Measurements from ENCODE around the gene ARID5B.

ARID5B gene

DNA sequence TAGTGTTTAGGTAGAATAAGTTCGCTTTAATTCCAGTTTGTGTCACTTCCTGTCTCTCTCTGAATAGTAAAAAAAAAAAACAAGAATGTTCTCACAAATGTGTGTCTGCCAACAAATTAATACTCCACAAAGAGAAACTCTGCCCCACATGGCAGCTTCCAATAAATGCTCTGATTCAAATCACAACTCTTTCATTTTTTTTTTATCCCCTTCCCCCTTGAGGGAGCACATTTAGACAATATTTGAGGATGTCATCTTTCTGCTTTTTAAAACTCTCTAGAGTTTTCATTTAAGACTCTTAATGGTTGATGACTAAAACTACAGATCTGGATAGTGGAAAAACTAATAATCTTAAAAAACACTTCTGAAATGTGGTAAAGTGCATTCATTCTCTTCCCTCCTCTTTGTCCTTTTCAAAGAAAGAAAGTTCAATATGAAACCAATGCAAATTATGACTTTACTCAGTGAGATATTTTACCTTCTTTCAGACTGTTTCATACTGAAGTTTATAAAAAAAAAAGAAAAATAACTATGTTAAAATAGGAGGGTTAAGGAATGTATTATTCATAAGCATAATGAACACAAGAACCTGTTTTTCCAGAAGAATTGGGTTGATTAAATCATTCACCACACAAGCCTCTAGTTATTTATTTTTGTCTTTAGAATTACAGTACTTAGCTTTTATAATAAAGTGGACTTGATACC lies 42.3 kb downstream of the ARID5B start:
- Histone ChIP-seq H3K4me1 (ENCODE audit: control insufficient read depth, insufficient read depth, low read length, unreplicated experiment) (peaks cover 57% of the 10 kb centered on the region), H3K79me2 (ENCODE audit: control insufficient read depth, insufficient read depth, low read length, unreplicated experiment) (peaks cover 2% of the 10 kb centered on the region)

DNA sequence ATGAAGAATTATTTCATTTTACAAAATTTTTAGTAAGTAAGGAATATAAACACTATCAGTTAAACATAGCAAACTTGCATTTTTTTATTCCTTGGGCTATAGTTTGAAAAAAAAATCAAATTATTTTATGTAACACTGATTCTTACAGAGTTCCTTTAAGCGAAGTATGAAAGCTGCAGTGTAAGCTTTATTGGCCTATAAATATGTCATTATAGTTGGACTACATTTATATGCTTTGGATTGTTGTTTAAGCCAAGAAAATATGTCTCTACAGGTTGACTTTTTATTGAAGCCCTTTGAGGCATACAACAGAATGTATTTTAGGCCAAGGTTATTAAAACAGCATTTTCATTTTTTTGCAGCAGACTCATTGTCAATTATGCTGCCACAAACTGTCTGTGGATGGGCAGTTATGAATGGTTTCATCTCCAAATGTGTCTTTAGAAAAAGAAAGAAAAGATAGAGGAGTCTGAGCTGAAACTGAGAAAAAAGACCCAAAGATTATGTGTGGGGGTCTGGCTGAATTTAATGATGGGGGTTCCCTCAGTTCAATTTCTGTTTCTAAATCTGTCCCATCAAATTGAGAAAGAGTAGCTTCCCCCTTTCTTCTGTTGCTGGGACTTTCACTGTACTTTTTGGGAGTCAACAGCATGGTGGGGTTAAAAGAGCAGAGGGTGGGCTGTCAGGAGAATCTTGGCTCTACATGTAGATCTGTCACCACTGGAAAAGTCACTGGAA lies 43.1 kb downstream of the ARID5B start:
- peaks cover 51% of the 10 kb centered on the region for H3K4me1 ChIP-seq (ENCODE audit: control insufficient read depth, insufficient read depth, low read length, unreplicated experiment)
- peak overlapping the region; percentile 95 for H3K27ac ChIP-seq (ENCODE audit: low read depth, low read length)
- peaks cover 22% of the 10 kb centered on the region for H3K36me3 ChIP-seq (ENCODE audit: insufficient read depth, low read length)
- H2AFZ ChIP-seq (ENCODE audit: low read length, unreplicated experiment): peak overlapping the region; percentile 36
- 0 out of 2 replicates have a peak overlapping the region, but pooled peaks have one; percentile 34 for H3K4me3 ChIP-seq (ENCODE audit: low read depth, low read length)
- H3K27me3 ChIP-seq (ENCODE audit: insufficient read depth, low read length): no peaks in the 10 kb centered on the region
- H3K79me2 ChIP-seq (ENCODE audit: control insufficient read depth, insufficient read depth, low read length, unreplicated experiment): peaks cover 2% of the 10 kb centered on the region

More for the DNA sequence above, 42.3 kb downstream of the ARID5B start:
- Histone ChIP-seq H3K36me3 (ENCODE audit: insufficient read depth, low read length) (peaks cover 19% of the 10 kb centered on the region), H3K27ac (ENCODE audit: low read depth, low read length) (peak overlapping the region; percentile 95), H3K4me3 (ENCODE audit: low read depth, low read length) (peak overlapping the region; percentile 64), H2AFZ (ENCODE audit: low read length, unreplicated experiment) (peak overlapping the region; percentile 78), H3K27me3 (ENCODE audit: insufficient read depth, low read length) (no peaks in the 10 kb centered on the region)

DNA sequence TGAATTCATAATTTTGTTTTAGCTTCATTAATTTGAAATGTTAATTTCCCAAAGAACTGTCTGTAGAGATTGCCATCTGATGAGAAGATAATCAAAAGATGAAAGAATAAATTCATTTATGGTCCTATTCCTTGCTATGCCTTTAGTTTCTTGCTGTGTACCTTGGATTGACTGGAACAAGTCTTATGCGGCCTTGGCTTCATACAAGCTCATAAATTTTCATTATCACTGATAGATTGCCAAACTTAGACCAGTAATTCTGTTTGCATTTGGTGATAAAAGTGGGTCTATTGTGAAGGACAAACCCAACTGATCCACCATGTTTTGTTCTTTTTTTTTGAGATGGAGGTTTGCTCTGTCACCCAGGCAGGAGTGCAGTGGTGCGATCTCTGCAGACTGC lies 48.2 kb downstream of the ARID5B start:
- Histone ChIP-seq H2AFZ (ENCODE audit: low read length, unreplicated experiment) (no peak overlapping the region), H3K27me3 (ENCODE audit: insufficient read depth, low read length) (no peaks in the 10 kb centered on the region), H3K27ac (ENCODE audit: low read depth, low read length) (no peak overlapping the region), H3K4me1 (ENCODE audit: control insufficient read depth, insufficient read depth, low read length, unreplicated experiment) (peaks cover 3% of the 10 kb centered on the region), H3K36me3 (ENCODE audit: insufficient read depth, low read length) (peaks cover 17% of the 10 kb centered on the region), H3K4me3 (ENCODE audit: low read depth, low read length) (no peak overlapping the region), H3K79me2 (ENCODE audit: control insufficient read depth, insufficient read depth, low read length, unreplicated experiment) (no peaks in the 10 kb centered on the region)

- Histone ChIP-seq H3K4me1 (ENCODE audit: control insufficient read depth, insufficient read depth, low read length, unreplicated experiment) (no peaks in the 10 kb centered on the region), H3K79me2 (ENCODE audit: control insufficient read depth, insufficient read depth, low read length, unreplicated experiment) (no peaks in the 10 kb centered on the region), H3K36me3 (ENCODE audit: insufficient read depth, low read length) (peaks cover 17% of the 10 kb centered on the region)
Measured at GRCh38 chr10:61950449-61951143, 49.1 kb downstream of the ARID5B start.

DNA sequence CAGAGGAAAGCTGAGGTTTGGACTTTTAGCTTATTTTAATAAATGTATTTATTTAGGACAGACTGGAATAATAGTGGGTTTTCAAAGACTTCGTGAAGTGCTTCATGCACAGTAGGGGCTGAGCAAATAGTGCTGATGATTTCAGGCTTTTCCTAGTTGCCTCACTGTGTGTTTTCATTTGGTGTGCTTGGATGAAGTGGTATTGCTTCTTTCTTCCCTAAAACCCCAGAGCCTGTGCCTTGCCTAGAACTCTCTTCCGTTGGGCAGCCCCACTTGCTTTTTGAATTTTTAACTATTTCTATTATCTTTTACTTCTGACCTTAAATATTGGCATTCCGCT lies 49.6 kb downstream of the ARID5B start:
- H3K4me3 ChIP-seq (ENCODE audit: low read depth, low read length): no peak overlapping the region
- H2AFZ ChIP-seq (ENCODE audit: low read length, unreplicated experiment): no peak overlapping the region
- peaks cover 17% of the 10 kb centered on the region for H3K36me3 ChIP-seq (ENCODE audit: insufficient read depth, low read length)
- H3K27me3 ChIP-seq (ENCODE audit: insufficient read depth, low read length): no peaks in the 10 kb centered on the region
- H3K79me2 ChIP-seq (ENCODE audit: control insufficient read depth, insufficient read depth, low read length, unreplicated experiment): no peaks in the 10 kb centered on the region
- H3K27ac ChIP-seq (ENCODE audit: low read depth, low read length): no peak overlapping the region
- H3K4me1 ChIP-seq (ENCODE audit: control insufficient read depth, insufficient read depth, low read length, unreplicated experiment): no peaks in the 10 kb centered on the region

More at GRCh38 chr10:61950449-61951143, 49.1 kb downstream of the ARID5B start:
- no peaks in the 10 kb centered on the region for H3K27me3 ChIP-seq (ENCODE audit: insufficient read depth, low read length)
- no peak overlapping the region for H2AFZ ChIP-seq (ENCODE audit: low read length, unreplicated experiment)
- no peak overlapping the region for H3K4me3 ChIP-seq (ENCODE audit: low read depth, low read length)
- H3K27ac ChIP-seq (ENCODE audit: low read depth, low read length): no peak overlapping the region

DNA sequence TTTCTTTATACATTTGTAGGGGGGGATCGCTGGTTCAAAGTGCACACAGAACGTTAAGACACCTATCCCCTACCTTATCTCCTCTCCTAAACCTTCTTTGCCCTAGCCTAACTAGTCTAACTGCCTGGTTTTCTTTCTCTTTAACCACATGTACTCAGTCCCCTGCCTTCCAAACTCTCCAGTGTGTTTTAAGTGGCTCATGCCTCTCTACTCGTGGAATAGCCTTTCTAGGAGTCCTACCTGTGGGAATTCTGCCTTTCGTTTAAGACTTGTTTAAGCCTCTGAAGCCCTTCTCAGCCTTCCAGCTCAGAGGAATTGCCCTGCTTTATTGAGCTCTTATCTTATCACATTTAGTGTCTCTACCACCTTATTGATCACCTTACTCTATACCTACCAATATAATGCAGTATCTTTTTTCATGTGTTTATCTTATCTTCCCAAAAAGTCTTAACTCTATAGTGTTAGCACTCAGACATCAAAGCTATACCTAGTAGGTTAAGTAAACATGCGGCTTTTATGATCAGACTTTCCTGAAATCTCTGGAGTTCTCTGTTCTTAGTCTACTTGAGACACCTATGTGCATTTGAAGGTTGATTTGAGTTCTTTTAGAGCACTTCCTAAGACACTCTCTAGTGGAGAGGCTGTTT lies 50.7 kb downstream of the ARID5B start:
- no peaks in the 10 kb centered on the region for H3K27me3 ChIP-seq (ENCODE audit: insufficient read depth, low read length)
- H3K4me3 ChIP-seq (ENCODE audit: low read depth, low read length): no peak overlapping the region
- no peak overlapping the region for H3K27ac ChIP-seq (ENCODE audit: low read depth, low read length)
- H3K79me2 ChIP-seq (ENCODE audit: control insufficient read depth, insufficient read depth, low read length, unreplicated experiment): no peaks in the 10 kb centered on the region
- H2AFZ ChIP-seq (ENCODE audit: low read length, unreplicated experiment): no peak overlapping the region
- H3K4me1 ChIP-seq (ENCODE audit: control insufficient read depth, insufficient read depth, low read length, unreplicated experiment): no peaks in the 10 kb centered on the region
- H3K36me3 ChIP-seq (ENCODE audit: insufficient read depth, low read length): peaks cover 17% of the 10 kb centered on the region

DNA sequence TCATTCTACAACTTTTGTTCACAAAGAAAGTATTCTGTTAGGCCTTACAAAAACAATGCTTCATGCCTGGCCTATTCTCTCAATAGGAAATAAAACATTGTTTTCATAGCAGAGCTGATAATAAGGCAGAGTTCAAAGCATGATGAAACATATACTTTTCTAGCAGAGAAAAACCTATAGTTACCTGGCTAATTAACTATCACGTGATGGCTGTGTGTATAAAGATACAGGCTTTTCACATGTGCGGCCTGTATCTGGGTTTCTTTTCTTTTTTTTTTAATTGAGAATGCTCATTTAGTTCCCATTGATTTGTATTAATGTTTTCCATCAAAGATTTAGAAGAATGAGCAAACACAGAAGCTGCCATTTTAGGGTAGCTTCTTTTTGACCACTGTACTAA lies 51.7 kb downstream of the ARID5B start:
- H2AFZ ChIP-seq (ENCODE audit: low read length, unreplicated experiment): no peak overlapping the region
- H3K36me3 ChIP-seq (ENCODE audit: insufficient read depth, low read length): peaks cover 8% of the 10 kb centered on the region
- no peak overlapping the region for H3K4me3 ChIP-seq (ENCODE audit: low read depth, low read length)
- H3K4me1 ChIP-seq (ENCODE audit: control insufficient read depth, insufficient read depth, low read length, unreplicated experiment): no peaks in the 10 kb centered on the region
- H3K79me2 ChIP-seq (ENCODE audit: control insufficient read depth, insufficient read depth, low read length, unreplicated experiment): no peaks in the 10 kb centered on the region
- no peaks in the 10 kb centered on the region for H3K27me3 ChIP-seq (ENCODE audit: insufficient read depth, low read length)
- no peak overlapping the region for H3K27ac ChIP-seq (ENCODE audit: low read depth, low read length)

- Histone ChIP-seq H3K27ac (ENCODE audit: low read depth, low read length) (no peak overlapping the region), H3K36me3 (ENCODE audit: insufficient read depth, low read length) (no peaks in the 10 kb centered on the region), H3K79me2 (ENCODE audit: control insufficient read depth, insufficient read depth, low read length, unreplicated experiment) (no peaks in the 10 kb centered on the region), H3K4me3 (ENCODE audit: low read depth, low read length) (no peak overlapping the region), H3K27me3 (ENCODE audit: insufficient read depth, low read length) (no peaks in the 10 kb centered on the region), H3K4me1 (ENCODE audit: control insufficient read depth, insufficient read depth, low read length, unreplicated experiment) (peaks cover 3% of the 10 kb centered on the region), H2AFZ (ENCODE audit: low read length, unreplicated experiment) (no peak overlapping the region)
Measured at GRCh38 chr10:61957806-61958205, 56.3 kb downstream of the ARID5B start.

GRCh38 chr10:61958311-61958710 lies 56.8 kb downstream of the ARID5B start:
- peaks cover 3% of the 10 kb centered on the region for H3K4me1 ChIP-seq (ENCODE audit: control insufficient read depth, insufficient read depth, low read length, unreplicated experiment)
- H3K4me3 ChIP-seq (ENCODE audit: low read depth, low read length): no peak overlapping the region
- H3K27ac ChIP-seq (ENCODE audit: low read depth, low read length): no peak overlapping the region
- no peak overlapping the region for H2AFZ ChIP-seq (ENCODE audit: low read length, unreplicated experiment)
- no peaks in the 10 kb centered on the region for H3K36me3 ChIP-seq (ENCODE audit: insufficient read depth, low read length)
- H3K27me3 ChIP-seq (ENCODE audit: insufficient read depth, low read length): no peaks in the 10 kb centered on the region
- no peaks in the 10 kb centered on the region for H3K79me2 ChIP-seq (ENCODE audit: control insufficient read depth, insufficient read depth, low read length, unreplicated experiment)

DNA sequence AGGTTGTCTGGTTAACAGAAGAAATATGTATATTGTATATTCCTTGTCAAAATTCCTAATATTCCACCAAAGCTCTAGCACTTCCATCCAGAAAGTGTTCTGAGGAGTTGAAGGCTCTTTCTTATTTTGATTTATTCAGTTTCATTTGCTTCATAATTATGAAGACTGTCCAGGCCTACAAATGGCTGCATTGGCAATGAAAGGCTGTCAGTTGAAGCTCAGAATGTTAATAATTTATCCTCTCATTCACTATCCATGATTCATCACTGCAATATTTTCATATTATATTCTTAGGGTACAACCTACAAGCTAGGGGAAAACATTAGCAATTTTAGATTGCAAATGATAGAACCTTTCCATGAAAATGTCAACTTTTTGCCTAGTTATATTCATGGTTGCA lies 57.3 kb downstream of the ARID5B start:
- Histone ChIP-seq H3K79me2 (ENCODE audit: control insufficient read depth, insufficient read depth, low read length, unreplicated experiment) (no peaks in the 10 kb centered on the region), H3K4me1 (ENCODE audit: control insufficient read depth, insufficient read depth, low read length, unreplicated experiment) (peaks cover 3% of the 10 kb centered on the region)

More for the DNA sequence above, 57.3 kb downstream of the ARID5B start:
- no peak overlapping the region for H3K4me3 ChIP-seq (ENCODE audit: low read depth, low read length)
- no peak overlapping the region for H3K27ac ChIP-seq (ENCODE audit: low read depth, low read length)
- no peak overlapping the region for H2AFZ ChIP-seq (ENCODE audit: low read length, unreplicated experiment)
- H3K36me3 ChIP-seq (ENCODE audit: insufficient read depth, low read length): no peaks in the 10 kb centered on the region
- H3K27me3 ChIP-seq (ENCODE audit: insufficient read depth, low read length): no peaks in the 10 kb centered on the region
